Adrenal gland (tissue), 5 donors: ENCODE data around the gene MECR.

Source experiments
- CTCF ChIP-seq, 6 experiments: fragments of 450-650 bp in 4 of 6; fragments of 200-600 bp in 2 of 6; sonication (generic) in 1 of 6; IDR thresholded peaks; 1 replicate in 5 of 6; 2 replicates in 1 of 6; pipeline versions ENCODE4 v1.5.1 to v1.8.0; 2016 to 2021; ENCODE audit warnings: antibody characterized with exemption in 6 of 6, mild to moderate bottlenecking in 2 of 6, moderate library complexity in 1 of 6
- POLR2A ChIP-seq, 2 donors: fragments of 450-650 bp; IDR thresholded peaks; one replicate each; pipeline ENCODE4 v1.6.1; 2017; ENCODE audit warnings: antibody characterized with exemption in 2 of 2, mild to moderate bottlenecking in 2 of 2, moderate library complexity in 1 of 2
- donor health status: DM: no; HTN: no; CAD: no.

- TF ChIP-seq CTCF (IDR thresholded peaks at IDR 0.05): no peak
- no peak for TF ChIP-seq POLR2A (IDR thresholded peaks at IDR 0.05)
Observed at GRCh38 chr1:29236712-29237128, 6.0 kb upstream of the MECR start.
